GM19240 (cell line): ENCODE measurements around the gene NPTX1.

Experiments used
- DNase-seq: peaks from one replicate; pipeline ENCODE4 v3.0.0; 2011; ENCODE audit warnings: low spot score; ENCODE audit not compliant: insufficient read length

The NPTX1 gene

DNA sequence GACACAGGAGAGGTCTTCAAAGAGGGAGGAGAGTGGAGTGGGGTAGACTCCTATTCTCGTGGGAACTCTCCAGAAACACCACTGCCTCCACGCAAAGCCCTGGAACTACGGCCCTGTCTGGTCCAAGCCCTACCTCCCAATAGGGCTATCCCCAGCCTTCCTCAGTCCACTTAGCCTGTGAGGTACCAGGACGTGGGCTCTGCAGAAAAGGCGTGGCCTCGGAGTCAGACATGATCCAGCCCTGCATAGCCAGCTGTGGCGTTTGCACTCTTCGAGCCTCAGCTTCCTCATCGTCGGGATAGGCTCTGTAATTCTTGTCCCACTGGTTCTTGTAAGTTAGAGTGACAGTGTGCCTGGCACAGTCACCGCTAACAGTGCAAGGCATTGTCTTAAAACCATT is 47.6 kb downstream of the NPTX1 start:
- no peak for DNase-seq

DNA sequence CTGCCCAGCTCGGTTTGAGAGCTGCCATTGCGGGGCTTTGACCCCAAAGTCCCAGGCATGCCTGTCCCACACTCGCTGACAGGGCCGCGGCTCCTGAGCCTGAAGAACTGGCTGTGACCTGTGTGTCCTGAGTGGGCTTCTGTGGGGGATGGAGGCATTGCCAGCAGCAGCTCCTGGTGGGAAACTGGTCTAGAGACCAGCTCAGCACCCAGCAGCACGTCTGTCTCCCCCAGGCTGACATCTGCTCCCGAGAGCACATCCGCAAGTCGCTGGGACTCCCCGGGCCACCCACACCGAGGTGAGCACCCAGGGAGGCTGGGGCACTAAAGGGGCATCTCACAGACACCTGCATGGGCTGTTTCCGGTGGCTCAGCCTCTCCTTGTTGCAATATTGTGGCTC is 48.0 kb downstream of the NPTX1 start:
- no peak for DNase-seq

DNA sequence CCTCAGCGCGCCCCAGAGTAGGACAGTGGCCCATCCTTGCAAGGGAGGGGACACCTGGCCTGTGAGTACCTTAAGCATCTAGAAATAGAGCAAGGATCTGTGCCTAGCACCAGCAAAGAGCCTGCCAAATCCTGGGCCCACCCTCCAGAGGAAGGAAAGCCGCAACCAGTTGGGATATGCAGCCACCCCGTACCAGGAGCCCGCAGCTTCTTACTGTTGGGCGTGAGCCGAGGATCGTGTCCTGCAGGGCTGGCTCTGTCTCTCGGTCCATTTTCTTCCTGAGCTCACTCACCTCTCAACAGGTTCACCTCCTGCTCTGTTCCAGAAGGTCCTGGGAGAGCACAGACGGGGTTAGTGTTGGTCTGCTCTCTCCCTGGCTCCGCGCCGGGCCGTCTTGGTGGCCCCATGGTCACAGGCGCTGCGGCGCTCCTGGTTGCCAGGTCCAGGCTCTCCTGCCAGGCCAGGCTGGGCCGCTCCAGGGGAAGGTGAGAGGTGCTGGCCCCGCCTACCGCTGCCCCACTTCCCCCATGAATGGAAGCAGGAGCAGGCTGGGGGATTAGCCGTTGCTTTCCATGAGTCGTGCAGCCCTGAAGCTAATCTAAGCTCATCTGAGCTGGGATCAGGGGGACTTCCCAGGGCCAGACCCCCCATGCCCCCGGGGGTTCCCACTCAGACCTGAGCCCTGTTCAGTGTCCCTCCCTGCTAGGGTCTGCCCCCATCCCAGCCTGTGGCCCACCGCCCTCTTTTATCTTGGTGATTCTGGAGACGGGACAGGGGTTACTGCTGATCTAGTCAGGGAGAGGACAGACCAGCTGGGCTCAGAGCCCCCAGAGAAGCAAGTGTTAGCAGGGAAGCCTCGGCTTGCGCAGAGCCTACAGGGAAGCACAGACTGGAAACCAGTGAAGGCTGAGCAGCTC is 48.8 kb downstream of the NPTX1 start:
- DNase-seq: no peak

GRCh38 chr17:80426671-80427326 is 49.6 kb downstream of the NPTX1 start:
- DNase-seq: peak; percentile 95

GRCh38 chr17:80425835-80426426 is 50.5 kb downstream of the NPTX1 start:
- DNase-seq: no peak

DNA sequence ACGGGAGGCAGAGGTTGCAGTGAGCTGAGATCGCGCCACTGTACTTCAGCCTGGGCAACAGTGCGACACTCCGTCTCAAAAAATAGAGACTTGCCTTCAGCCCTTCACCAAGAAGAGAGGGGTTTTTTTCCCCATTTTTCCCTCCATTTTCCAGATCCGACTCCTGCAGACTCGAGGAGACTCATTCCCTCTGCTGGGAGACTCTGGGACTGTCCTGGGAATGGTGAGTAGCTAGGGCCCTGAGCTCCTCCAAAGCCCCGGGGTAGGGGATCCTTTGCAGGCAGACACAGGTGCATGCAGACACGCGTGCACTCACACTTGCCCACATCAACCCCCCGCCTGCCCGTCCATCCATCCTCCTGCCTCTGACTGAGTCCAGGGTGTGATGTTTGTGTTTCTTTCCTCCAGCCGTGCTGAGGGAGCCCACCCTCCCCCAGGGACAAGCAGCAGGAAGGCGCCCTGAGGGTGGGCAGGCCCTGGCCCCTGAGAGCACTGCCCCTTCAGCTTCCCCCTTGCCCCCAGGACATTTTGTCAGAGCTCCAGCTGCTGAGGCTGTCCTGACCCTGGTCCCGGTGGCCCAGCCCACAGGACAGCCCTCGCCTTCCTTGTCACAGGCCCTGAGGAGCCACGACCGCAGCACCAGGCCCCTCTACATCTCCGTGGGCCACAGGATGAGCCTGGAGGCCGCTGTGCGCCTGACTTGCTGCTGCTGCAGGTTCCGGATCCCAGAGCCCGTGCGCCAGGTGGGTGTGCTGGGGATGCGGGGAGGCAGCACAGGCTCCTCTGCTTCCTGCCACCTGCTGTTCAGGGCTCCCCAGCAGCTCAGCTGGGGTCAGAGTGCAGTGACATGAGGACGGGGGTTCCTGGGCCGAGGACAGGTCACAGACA is 51.3 kb downstream of the NPTX1 start:
- no peak for DNase-seq

GRCh38 chr17:80424261-80424660 is 52.1 kb downstream of the NPTX1 start:
- DNase-seq: no peak

DNA sequence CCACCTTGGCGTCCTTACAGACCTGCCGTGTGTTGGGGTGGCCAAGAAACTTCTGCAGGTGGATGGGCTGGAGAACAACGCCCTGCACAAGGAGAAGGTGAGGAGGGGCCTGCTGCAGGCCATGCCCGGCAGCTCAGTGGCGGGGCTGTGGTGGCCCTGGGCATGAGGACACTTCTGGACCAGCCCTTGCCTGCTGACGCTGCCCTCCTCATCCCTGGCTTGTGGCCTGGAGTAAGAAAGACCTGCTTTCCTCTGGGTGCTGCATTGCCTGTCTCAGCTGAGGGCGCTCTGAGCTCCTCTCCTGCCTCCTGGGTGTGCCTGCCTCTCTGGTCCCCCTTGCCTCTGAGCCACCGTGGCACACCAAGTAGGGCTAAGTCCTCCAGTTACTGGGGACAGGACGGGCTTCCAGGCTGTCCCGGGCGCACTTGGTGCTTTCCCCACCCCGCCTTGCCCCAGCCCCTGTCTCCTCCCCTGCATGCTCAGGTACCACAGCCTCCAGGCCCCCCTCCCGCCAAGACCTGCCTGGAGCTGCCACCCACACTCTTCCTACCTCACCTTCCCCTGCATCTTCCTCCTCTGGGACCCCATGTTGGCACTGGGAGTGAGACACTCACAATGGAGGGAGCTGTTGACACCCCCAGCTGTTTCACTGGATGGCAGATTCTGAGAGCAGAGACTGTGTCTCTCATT is 52.7 kb downstream of the NPTX1 start:
- no peak for DNase-seq

DNA sequence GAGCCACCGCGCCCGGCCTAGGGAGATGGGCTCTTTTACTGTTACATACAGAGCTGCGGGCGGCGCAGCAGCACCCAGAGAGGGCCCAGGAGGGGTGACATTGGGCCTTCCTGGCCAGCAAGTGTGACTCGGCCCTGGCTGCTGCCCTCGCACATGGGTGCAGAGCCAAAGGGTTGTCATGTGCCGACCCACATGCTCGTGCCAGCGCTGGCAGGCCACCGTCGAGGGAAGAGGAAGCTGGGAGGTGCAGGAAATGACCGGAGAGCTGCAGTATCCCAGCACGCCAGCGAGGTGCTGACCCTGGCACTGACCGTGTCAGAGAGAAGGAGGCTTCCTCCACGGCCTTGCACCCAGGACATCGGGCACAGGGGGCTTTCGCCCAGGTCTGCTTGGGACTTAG is 53.4 kb downstream of the NPTX1 start:
- DNase-seq: no peak

DNA sequence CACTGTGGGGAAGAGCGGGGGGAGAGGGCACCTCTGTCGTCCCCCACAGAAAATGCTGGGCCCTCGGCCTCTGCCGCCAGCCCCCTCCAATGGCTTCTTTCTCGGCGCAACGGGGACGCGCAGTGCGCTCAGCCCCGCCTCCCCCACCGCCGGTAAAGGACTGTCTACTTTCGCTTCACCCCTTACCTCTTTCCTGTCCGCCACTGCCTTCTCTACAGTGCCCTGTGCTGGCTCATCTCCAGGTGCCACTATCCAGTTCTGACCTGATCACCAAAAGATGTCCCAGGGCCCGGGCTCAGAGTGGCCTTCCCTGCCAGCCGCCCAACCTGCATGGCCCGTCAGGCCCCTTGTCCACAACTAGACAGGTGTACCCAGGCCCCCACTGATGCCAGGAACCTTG is 54.1 kb downstream of the NPTX1 start:
- no peak for DNase-seq

DNA sequence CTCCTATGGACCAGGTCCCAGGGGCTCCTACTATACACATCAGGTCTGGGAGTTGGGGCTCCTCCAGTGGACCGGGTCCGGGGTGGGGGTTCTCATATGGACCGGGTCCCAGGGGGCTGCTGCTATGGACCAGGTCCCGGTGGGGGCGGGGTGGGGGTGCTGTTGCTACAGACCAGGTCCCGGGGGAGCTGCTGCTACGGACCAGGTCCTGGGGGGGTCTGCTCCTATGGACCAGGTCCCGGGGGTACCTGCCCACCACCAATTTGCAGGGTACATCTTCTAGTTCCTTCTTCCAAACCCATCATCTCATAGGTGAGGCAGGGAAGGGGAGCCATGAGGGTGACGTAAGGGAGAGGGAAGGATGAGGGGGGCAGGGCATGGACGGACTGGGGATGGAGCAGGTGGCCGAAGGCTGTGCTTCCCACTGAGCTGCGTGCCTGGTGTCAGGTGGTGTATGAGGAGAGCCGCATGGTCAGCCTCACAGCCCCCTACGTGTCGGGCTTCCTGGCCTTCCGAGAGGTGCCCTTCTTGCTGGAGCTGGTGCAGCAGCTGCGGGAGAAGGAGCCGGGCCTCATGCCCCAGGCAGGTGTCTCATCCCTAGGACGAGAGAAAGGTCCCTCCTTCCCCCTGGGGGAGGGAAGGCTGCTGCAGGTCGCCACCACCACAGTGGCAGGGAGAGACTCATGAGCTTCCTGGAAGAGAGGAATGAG is 54.9 kb downstream of the NPTX1 start:
- DNase-seq: no peak

GRCh38 chr17:80419255-80419654 is 57.2 kb downstream of the NPTX1 start:
- no peak for DNase-seq

GRCh38 chr17:80418589-80418988 is 57.8 kb downstream of the NPTX1 start:
- DNase-seq: no peak
